A549 (cell line): ENCODE data around the gene RBBP4. TPM values are rescaled to one million over a fixed set of nuclear protein-coding genes. Genes with fewer than 3 reads are reported as not detected.

Source experiments
- ATAC-seq, 2 experiments: fragments of 200-7000 bp in 1 of 2; fragments of >200 bp in 1 of 2; cut with Nextera tagmentation in 1 of 2; cut with Tn5 transposase in 1 of 2; 3 replicates each; pipeline versions ENCODE4 v1.8.0 to v1.9.1; 2018 to 2020; ENCODE audit warnings: mild to moderate bottlenecking in 1 of 2, moderate library complexity in 1 of 2
- CTCF ChIA-PET: fragments of 300-600 bp; sonication (Branson Sonifier 250); formaldehyde crosslinking; extraction: SDS; loops from one replicate; lab custom pipeline; 2021; ENCODE audit warnings: antibody characterized with exemption, inconsistent platforms; lab: Yijun Ruan, JAX
- POLR2A ChIA-PET: fragments of 350-600 bp; formaldehyde crosslinking; extraction: SDS; loops from one replicate; lab custom pipeline; 2021; ENCODE audit warnings: antibody characterized with exemption, inconsistent platforms; lab: Yijun Ruan, JAX
- DNase-seq, 2 experiments: peaks; one replicate each; pipeline versions ENCODE4 v3.0.0 to v3.0.0-alpha.2; 2011 to 2016; ENCODE audit warnings: low read depth in 1 of 2, low spot score in 1 of 2
- FAIRE-seq: peaks from 2 replicates; lab custom pipeline; 2011; peaks lifted over from hg19 to GRCh38; lab: Jason Lieb, UNC
- H3K27ac ChIP-seq, 2 experiments: fragments of >200 bp; sonication (Bioruptor Twin); formaldehyde crosslinking; 3 replicates each; pipeline ENCODE4 v1.5.1; 2016 to 2017
- H3K4me1 ChIP-seq: fragments of >200 bp; sonication (Bioruptor Twin); formaldehyde crosslinking; 3 replicates; pipeline ENCODE4 v1.6.1; 2016
- H3K4me2 ChIP-seq: fragments of >200 bp; sonication (Bioruptor Twin); formaldehyde crosslinking; 3 replicates; pipeline ENCODE4 v1.6.1; 2016
- H3K4me3 ChIP-seq: fragments of >200 bp; sonication (Bioruptor Twin); formaldehyde crosslinking; 3 replicates; pipeline ENCODE4 v1.5.1; 2016
- H3K9me3 ChIP-seq: fragments of >200 bp; sonication (Bioruptor Twin); formaldehyde crosslinking; 3 replicates; pipeline ENCODE4 v1.6.1; 2016
- CBX2 ChIP-seq: fragments of 200-600 bp; sonication (generic); IDR thresholded peaks from 2 replicates; pipeline ENCODE4 v1.6.1; 2016; ENCODE audit warnings: low read depth, mild to moderate bottlenecking, borderline replicate concordance
- CHD2 ChIP-seq: fragments of 150-350 bp; IDR thresholded peaks from 2 replicates; pipeline ENCODE4 v1.6.1; 2014; ENCODE audit warnings: low read length; ENCODE audit not compliant: partially characterized antibody
- E2F6 ChIP-seq: IDR thresholded peaks from 2 replicates; pipeline ENCODE4 v1.6.1; 2012; ENCODE audit warnings: low read depth, borderline replicate concordance
- ESRRA ChIP-seq: fragments of 150-350 bp; IDR thresholded peaks from 2 replicates; pipeline ENCODE4 v1.6.1; 2014; ENCODE audit warnings: mild to moderate bottlenecking, low read length, borderline replicate concordance
- FOSB ChIP-seq: fragments of 250-450 bp; sonication (Bioruptor Pico); IDR thresholded peaks from 2 replicates; pipeline ENCODE4 v1.5.0; 2020; ENCODE audit warnings: mild to moderate bottlenecking, moderate library complexity
- FOSL2 ChIP-seq, 2 experiments: fragments of 450-650 bp in 1 of 2; fragments of >200 bp in 1 of 2; sonication (Bioruptor Twin) in 1 of 2; formaldehyde crosslinking; IDR thresholded peaks; 2 replicates each; pipeline versions ENCODE4 v1.5.0 to v1.6.1; 2016 to 2020; ENCODE audit warnings: mild to moderate bottlenecking in 1 of 2, moderate library complexity in 1 of 2
- GATA3 ChIP-seq: IDR thresholded peaks from 2 replicates; pipeline ENCODE4 v1.6.1; 2012; ENCODE audit warnings: borderline replicate concordance
- HOXA7 ChIP-seq: fragments of 250-450 bp; sonication (Bioruptor Pico); IDR thresholded peaks from 2 replicates; pipeline ENCODE4 v1.5.0; 2020; ENCODE audit warnings: mild to moderate bottlenecking, moderate library complexity
- JUN ChIP-seq, 2 experiments: fragments of >200 bp; sonication (Bioruptor Twin); formaldehyde crosslinking; IDR thresholded peaks; 2 replicates in 1 of 2; 3 replicates in 1 of 2; pipeline ENCODE4 v1.6.1; 2016 to 2017
- JUNB ChIP-seq: fragments of >200 bp; sonication (Bioruptor Twin); formaldehyde crosslinking; IDR thresholded peaks from 2 replicates; pipeline ENCODE4 v1.6.1; 2016
- MAFK ChIP-seq: fragments of 450-650 bp; IDR thresholded peaks from 2 replicates; pipeline ENCODE4 v1.6.1; 2014; ENCODE audit not compliant: partially characterized antibody
- MAX ChIP-seq: IDR thresholded peaks from 2 replicates; pipeline ENCODE4 v1.6.1; 2012
- MYC ChIP-seq: IDR thresholded peaks from 2 replicates; pipeline ENCODE4 v1.6.1; 2012; ENCODE audit warnings: mild to moderate bottlenecking, inconsistent platforms, low read length, improper control_type of control experiment, borderline replicate concordance
- NFE2L2 ChIP-seq: fragments of 150-350 bp; conservative IDR thresholded peaks from 2 replicates; pipeline ENCODE4 v1.6.1; 2014; ENCODE audit warnings: low read length
- PBX3 ChIP-seq: IDR thresholded peaks from 2 replicates; pipeline ENCODE4 v1.6.1; 2012
- PHF8 ChIP-seq: fragments of 200-600 bp; sonication (generic); IDR thresholded peaks from 2 replicates; pipeline ENCODE4 v1.6.1; 2016; ENCODE audit warnings: low read depth, mild to moderate bottlenecking, antibody characterized with exemption, moderate library complexity, borderline replicate concordance
- POLR2A ChIP-seq: IDR thresholded peaks from 2 replicates; pipeline ENCODE4 v1.6.1; 2012; ENCODE audit warnings: mild to moderate bottlenecking, low read length
- RARB ChIP-seq: fragments of 250-450 bp; sonication (Bioruptor Pico); IDR thresholded peaks from 2 replicates; pipeline ENCODE4 v1.8.0; 2021; ENCODE audit warnings: mild to moderate bottlenecking, moderate library complexity
- REST ChIP-seq: fragments of 200-600 bp; sonication (generic); IDR thresholded peaks from 2 replicates; pipeline ENCODE4 v1.6.1; 2016; ENCODE audit warnings: antibody characterized with exemption, mild to moderate bottlenecking, moderate library complexity
- RFX5 ChIP-seq: fragments of 450-650 bp; IDR thresholded peaks from 2 replicates; pipeline ENCODE4 v1.7.1; 2014; ENCODE audit warnings: antibody characterized with exemption, mild to moderate bottlenecking, moderate library complexity
- TFCP2L1 ChIP-seq: fragments of 250-450 bp; sonication (Bioruptor Pico); IDR thresholded peaks from 2 replicates; pipeline ENCODE4 v1.5.0; 2021; ENCODE audit warnings: mild to moderate bottlenecking
- ZC3H11A ChIP-seq: fragments of 450-650 bp; IDR thresholded peaks from 2 replicates; pipeline ENCODE4 v1.6.1; 2014; ENCODE audit warnings: antibody characterized with exemption, mild to moderate bottlenecking
- ZNF302 ChIP-seq: fragments of 250-450 bp; sonication (Bioruptor Pico); IDR thresholded peaks from 2 replicates; pipeline ENCODE4 v1.9.0; 2021; ENCODE audit warnings: inconsistent platforms, mild to moderate bottlenecking, moderate library complexity
- WGBS: methylation state at CpG from one replicate; pipeline ENCODE4 v1.1.6; 2017; ENCODE audit errors: missing lambda C conversion rate; 5-methylcytosine and 5-hydroxymethylcytosine counted together
- polyA plus RNA-seq, 4 experiments: library from polyadenylated mRNA; depleted of rRNA in 3 of 4; stranded (reverse); fragments of >200 nt; fragmentation: RNase III in 1 of 4; extraction: RNeasy Plus Mini Kit Qiagen cat#74134 plus additional on column Dnase treatment in 1 of 4; gene quantifications; 2 replicates in 3 of 4; 3 replicates in 1 of 4; pipeline ENCODE4 v1.2.3, GENCODE V29; 2011 to 2017
- TF ChIP-seq, protein P1 (sequence below): fragments of 150-350 bp; IDR thresholded peaks from 2 replicates; pipeline ENCODE4 v1.6.1; 2014; ENCODE audit warnings: low read depth, mild to moderate bottlenecking, low read length

RBBP4 gene
- polyA plus RNA-seq, 2 of the 4 experiments (the other 2 are of a cell fraction): 107 to 137 TPM

DNA sequence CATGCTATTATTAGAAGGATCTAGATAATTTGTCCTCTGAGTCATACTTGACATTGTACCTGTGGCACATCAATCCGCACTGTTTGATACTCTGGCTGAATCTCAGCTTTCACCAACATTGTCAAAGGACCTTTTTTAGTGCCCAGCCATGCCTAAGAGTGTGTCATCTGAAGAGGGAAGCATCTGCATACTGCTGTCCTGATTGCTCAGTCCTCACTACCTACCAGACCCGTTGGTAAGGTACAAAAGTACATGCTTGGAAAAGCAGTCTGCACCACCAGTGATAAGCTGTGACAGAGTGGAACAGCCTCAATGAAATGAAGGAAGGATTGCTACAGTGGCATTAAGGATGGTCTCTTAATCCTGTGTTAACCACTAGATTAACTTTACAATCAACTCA lies 34.5 kb downstream of the RBBP4 start:
- no peaks in the 10 kb centered on the region for H3K4me1 ChIP-seq
- DNase-seq: no peak
- no peak overlapping the region for H3K27ac ChIP-seq
- 75% methylated on average over 2 of the region's 2 CpGs for WGBS
- no peak overlapping the region for H3K4me3 ChIP-seq
- no peak for TF ChIP-seq FOSB (CRISPR knock-in tag)
- no peak for TF ChIP-seq PHF8
- TF ChIP-seq E2F6: no peak
- no peak for TF ChIP-seq RFX5
- TF ChIP-seq FOSL2 (IDR thresholded peaks at IDR 0.05): no peak
- TF ChIP-seq FOSL2 (CRISPR knock-in tag; IDR thresholded peaks at IDR 0.05): no peak
- TF ChIP-seq, protein P1, sequence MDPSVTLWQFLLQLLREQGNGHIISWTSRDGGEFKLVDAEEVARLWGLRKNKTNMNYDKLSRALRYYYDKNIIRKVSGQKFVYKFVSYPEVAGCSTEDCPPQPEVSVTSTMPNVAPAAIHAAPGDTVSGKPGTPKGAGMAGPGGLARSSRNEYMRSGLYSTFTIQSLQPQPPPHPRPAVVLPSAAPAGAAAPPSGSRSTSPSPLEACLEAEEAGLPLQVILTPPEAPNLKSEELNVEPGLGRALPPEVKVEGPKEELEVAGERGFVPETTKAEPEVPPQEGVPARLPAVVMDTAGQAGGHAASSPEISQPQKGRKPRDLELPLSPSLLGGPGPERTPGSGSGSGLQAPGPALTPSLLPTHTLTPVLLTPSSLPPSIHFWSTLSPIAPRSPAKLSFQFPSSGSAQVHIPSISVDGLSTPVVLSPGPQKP: no peak
- no peak for TF ChIP-seq POLR2A
- TF ChIP-seq PBX3: no peak
- TF ChIP-seq JUNB: no peak
- TF ChIP-seq MAX: no peak
- no peak for TF ChIP-seq ZNF302 (CRISPR knock-in tag)
- no peak for TF ChIP-seq ESRRA
- TF ChIP-seq REST: no peak
- no peak for TF ChIP-seq MAFK
- FAIRE-seq: no peak
- H3K9me3 ChIP-seq: no peaks in the 10 kb centered on the region
- ATAC-seq: peak in 1 of 2 experiments; percentile 51; a peak in 3 of 6 replicates
- CTCF ChIA-PET: interaction anchor here (1.2 kb wide), 1 partner anchor 88 kb away, joined by 3 read pairs; no protein-coding TSS in a partner anchor
- POLR2A ChIA-PET: no interaction called here
- H3K4me2 ChIP-seq: no peak overlapping the region

- CTCF ChIA-PET: interaction anchor here (1.1 to 1.2 kb wide), 2 partner anchors 8 to 87 kb away, joined by 3 to 4 read pairs; no protein-coding TSS in a partner anchor
- ATAC-seq: no peak
- 92% methylated on average over 2 of the region's 2 CpGs for whole genome bisulfite sequencing
- Histone ChIP-seq H3K27ac (no peak overlapping the region), H3K4me1 (no peaks in the 10 kb centered on the region), H3K4me3 (no peak overlapping the region), H3K4me2 (no peak overlapping the region), H3K9me3 (no peaks in the 10 kb centered on the region)
- no peak for DNase-seq
- POLR2A ChIA-PET: no interaction called here
- no peak for TF ChIP-seq CHD2
- TF ChIP-seq ZC3H11A: no peak
- no peak for TF ChIP-seq TFCP2L1 (CRISPR knock-in tag)
- no peak for TF ChIP-seq GATA3
- TF ChIP-seq HOXA7: no peak
- no peak for TF ChIP-seq E2F6
- TF ChIP-seq JUN (IDR thresholded peaks at IDR 0.05): no peak
- no peak for TF ChIP-seq NFE2L2
- TF ChIP-seq RARB: no peak
- TF ChIP-seq MYC: no peak
- TF ChIP-seq ESRRA: no peak
- TF ChIP-seq CBX2: no peak
- TF ChIP-seq, protein P1: no peak
- no peak for FAIRE-seq
Measured at GRCh38 chr1:32686387-32686786, 35.4 kb downstream of the RBBP4 start.
